GM18867 (cell line): Measurements from ENCODE around the gene EIF4EBP2.

Source experiments
- ATAC-seq: cut with Tn5 transposase; IDR thresholded peaks from one replicate; pipeline ENCODE4 v1.9.1; 2021; ENCODE audit warnings: mild to moderate bottlenecking, moderate library complexity; ENCODE audit not compliant: unreplicated experiment

Gene EIF4EBP2

GRCh38 chr10:70404036-70404786 lies at the start of gene EIF4EBP2:
Gene EIF4EBP2 (plus strand): TSS chr10:70404145. CDS start chr10:70404402, 257 bp downstream.
- peak; percentile 83 for ATAC-seq

GRCh38 chr10:70354556-70354955 lies 49.4 kb upstream of the EIF4EBP2 start:
- ATAC-seq, result no peak

GRCh38 chr10:70355051-70356021 lies 48.6 kb upstream of the EIF4EBP2 start:
- peak; percentile 57 for ATAC-seq

GRCh38 chr10:70357565-70357964 lies 46.4 kb upstream of the EIF4EBP2 start:
- ATAC-seq, result no peak

GRCh38 chr10:70358446-70358845 lies 45.5 kb upstream of the EIF4EBP2 start:
- no peak for ATAC-seq

GRCh38 chr10:70359017-70359550 lies 44.9 kb upstream of the EIF4EBP2 start:
- ATAC-seq, result no peak

GRCh38 chr10:70360215-70360614 lies 43.7 kb upstream of the EIF4EBP2 start:
- no peak for ATAC-seq

- no peak for ATAC-seq
These were observed 41.6 kb upstream of the EIF4EBP2 start for GRCh38 chr10:70362328-70362727.

GRCh38 chr10:70363292-70363691 lies 40.7 kb upstream of the EIF4EBP2 start:
- ATAC-seq, result no peak

GRCh38 chr10:70363971-70364771 lies 39.8 kb upstream of the EIF4EBP2 start:
- peak; percentile 79 for ATAC-seq

GRCh38 chr10:70364772-70365091 lies 39.2 kb upstream of the EIF4EBP2 start:
- no peak for ATAC-seq

- no peak for ATAC-seq
These were observed 36.6 kb upstream of the EIF4EBP2 start for GRCh38 chr10:70367195-70367796.

GRCh38 chr10:70368774-70369482 lies 35.0 kb upstream of the EIF4EBP2 start:
- no peak for ATAC-seq

- no peak for ATAC-seq
These were observed 34.4 kb upstream of the EIF4EBP2 start for GRCh38 chr10:70369498-70370018.

- ATAC-seq, result no peak
These were observed 33.2 kb upstream of the EIF4EBP2 start for GRCh38 chr10:70370766-70371165.

- no peak for ATAC-seq
These were observed 32.1 kb upstream of the EIF4EBP2 start for GRCh38 chr10:70371846-70372245.

- ATAC-seq, result no peak
These were observed 28.9 kb upstream of the EIF4EBP2 start for GRCh38 chr10:70374775-70375614.
